Neural progenitor cell (in vitro differentiated cells): ENCODE data around the gene RCVRN. TPM values are rescaled to one million over a fixed set of nuclear protein-coding genes. Genes with fewer than 3 reads are reported as not detected.

ENCODE experiments used
- DNase-seq: peaks from one replicate; pipeline ENCODE4 v3.0.0-alpha.2; 2016; ENCODE audit warnings: low spot score
- H2AFZ ChIP-seq: fragments of 200-600 bp; sonication (generic); replicated peaks from 2 replicates; pipeline ENCODE4 v1.6.1; 2016; ENCODE audit warnings: antibody characterized with exemption
- H3F3A ChIP-seq: fragments of 200-600 bp; sonication (generic); 2 replicates; pipeline ENCODE4 v1.6.1; 2016; ENCODE audit warnings: antibody characterized with exemption, low read depth
- H3K27ac ChIP-seq: fragments of 200-600 bp; sonication (generic); 2 replicates; pipeline ENCODE4 v1.5.1; 2016; ENCODE audit warnings: mild to moderate bottlenecking
- H3K27me3 ChIP-seq: fragments of 200-600 bp; sonication (generic); 2 replicates; pipeline ENCODE4 v1.6.1; 2016; ENCODE audit warnings: mild to moderate bottlenecking, moderate library complexity
- H3K36me3 ChIP-seq: fragments of 200-600 bp; sonication (generic); 2 replicates; pipeline ENCODE4 v1.5.1; 2016
- H3K4me1 ChIP-seq: fragments of 200-600 bp; sonication (generic); 2 replicates; pipeline ENCODE4 v1.6.1; 2016; ENCODE audit warnings: mixed run types
- H3K4me2 ChIP-seq: fragments of 200-600 bp; sonication (generic); 2 replicates; pipeline ENCODE4 v1.6.1; 2016
- H3K4me3 ChIP-seq: fragments of 200-600 bp; sonication (generic); 2 replicates; pipeline ENCODE4 v1.5.1; 2016
- H3K79me2 ChIP-seq: fragments of 200-600 bp; sonication (generic); 2 replicates; pipeline ENCODE4 v1.6.1; 2016; ENCODE audit warnings: low read depth
- H3K9ac ChIP-seq: fragments of 200-600 bp; sonication (generic); 2 replicates; pipeline ENCODE4 v1.6.1; 2016
- H3K9me3 ChIP-seq: fragments of 200-600 bp; sonication (generic); 2 replicates; pipeline ENCODE4 v1.5.1; 2016; ENCODE audit warnings: low read depth
- H4K20me1 ChIP-seq: fragments of 200-600 bp; sonication (generic); 2 replicates; pipeline ENCODE4 v1.6.1; 2016; ENCODE audit warnings: low read depth
- H3K27ac Mint-ChIP-seq: 3 replicates; pipeline ENCODE4 v1.8.0; 2021; ENCODE audit warnings: mixed read lengths
- H3K27me3 Mint-ChIP-seq: 2 replicates; pipeline ENCODE4 v1.8.0; 2022; ENCODE audit warnings: low read depth, mild to moderate bottlenecking, inconsistent platforms, moderate library complexity, mixed read lengths; ENCODE audit not compliant: insufficient read depth
- H3K36me3 Mint-ChIP-seq: 3 replicates; pipeline ENCODE4 v1.8.0; 2021; ENCODE audit warnings: mixed read lengths
- H3K4me1 Mint-ChIP-seq: 3 replicates; pipeline ENCODE4 v1.8.0; 2021; ENCODE audit warnings: mixed read lengths
- H3K4me3 Mint-ChIP-seq: 3 replicates; pipeline ENCODE4 v1.8.0; 2021; ENCODE audit warnings: mild to moderate bottlenecking, moderate library complexity, mixed read lengths
- H3K9me3 Mint-ChIP-seq: 3 replicates; pipeline ENCODE4 v1.8.0; 2020; ENCODE audit warnings: mixed read lengths
- EZH2 ChIP-seq: fragments of 200-600 bp; sonication (generic); IDR thresholded peaks from 2 replicates; pipeline ENCODE4 v1.6.1; 2017; ENCODE audit warnings: antibody characterized with exemption, mild to moderate bottlenecking, moderate library complexity
- EZH2phosphoT487 ChIP-seq: fragments of 200-600 bp; sonication (generic); IDR thresholded peaks from 2 replicates; pipeline ENCODE4 v1.6.1; 2017; ENCODE audit warnings: antibody characterized with exemption
- total RNA-seq: library from RNA; depleted of rRNA; stranded (reverse); fragments of >200 nt; gene quantifications from 2 replicates; pipeline ENCODE4 v1.2.3, GENCODE V29; 2015; ENCODE audit warnings: low replicate concordance
- TF ChIP-seq, protein P1 (sequence below): fragments of 200-600 bp; sonication (generic); IDR thresholded peaks from 2 replicates; pipeline ENCODE4 v1.5.1; 2017; ENCODE audit warnings: antibody characterized with exemption, mild to moderate bottlenecking

RCVRN gene
- total RNA-seq, 1 donor from 2014 or later, result not detected

DNA sequence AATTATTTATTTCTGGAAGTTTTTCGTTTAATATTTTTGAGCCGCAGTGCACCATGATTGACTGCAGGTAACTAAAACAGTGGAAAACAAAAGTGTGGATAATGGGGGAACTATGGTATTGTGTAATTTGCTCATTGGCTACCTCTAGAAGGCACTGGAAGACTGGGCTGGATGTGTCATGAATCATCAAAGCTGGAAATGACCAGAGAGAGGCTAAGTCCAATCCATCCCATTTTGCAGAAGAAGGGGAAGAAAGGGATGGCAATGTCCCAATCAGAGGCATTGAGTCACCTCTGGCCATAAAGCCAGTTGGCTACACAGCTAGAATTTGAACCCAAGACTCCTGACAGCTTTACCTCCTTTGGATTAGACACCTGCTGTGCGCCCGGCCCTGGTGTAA is 50.0 kb downstream of the RCVRN start:
- H4K20me1 ChIP-seq, result no peaks in the 10 kb centered on the region
- H3K36me3 Mint-ChIP-seq, result no peaks in the 10 kb centered on the region
- H3K27ac ChIP-seq, result no peak overlapping the region
- no peaks in the 10 kb centered on the region for H3K27me3 ChIP-seq
- H3K4me1 Mint-ChIP-seq, result no peaks in the 10 kb centered on the region
- TF ChIP-seq, protein P1, sequence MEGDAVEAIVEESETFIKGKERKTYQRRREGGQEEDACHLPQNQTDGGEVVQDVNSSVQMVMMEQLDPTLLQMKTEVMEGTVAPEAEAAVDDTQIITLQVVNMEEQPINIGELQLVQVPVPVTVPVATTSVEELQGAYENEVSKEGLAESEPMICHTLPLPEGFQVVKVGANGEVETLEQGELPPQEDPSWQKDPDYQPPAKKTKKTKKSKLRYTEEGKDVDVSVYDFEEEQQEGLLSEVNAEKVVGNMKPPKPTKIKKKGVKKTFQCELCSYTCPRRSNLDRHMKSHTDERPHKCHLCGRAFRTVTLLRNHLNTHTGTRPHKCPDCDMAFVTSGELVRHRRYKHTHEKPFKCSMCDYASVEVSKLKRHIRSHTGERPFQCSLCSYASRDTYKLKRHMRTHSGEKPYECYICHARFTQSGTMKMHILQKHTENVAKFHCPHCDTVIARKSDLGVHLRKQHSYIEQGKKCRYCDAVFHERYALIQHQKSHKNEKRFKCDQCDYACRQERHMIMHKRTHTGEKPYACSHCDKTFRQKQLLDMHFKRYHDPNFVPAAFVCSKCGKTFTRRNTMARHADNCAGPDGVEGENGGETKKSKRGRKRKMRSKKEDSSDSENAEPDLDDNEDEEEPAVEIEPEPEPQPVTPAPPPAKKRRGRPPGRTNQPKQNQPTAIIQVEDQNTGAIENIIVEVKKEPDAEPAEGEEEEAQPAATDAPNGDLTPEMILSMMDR, result no peak
- TF ChIP-seq EZH2, result no peak
- DNase-seq, result no peak
- H3K4me3 Mint-ChIP-seq, result no peak overlapping the region
- no peaks in the 10 kb centered on the region for H3K79me2 ChIP-seq
- H3K27me3 Mint-ChIP-seq, result peaks cover 4% of the 10 kb centered on the region
- no peaks in the 10 kb centered on the region for H3K9me3 ChIP-seq
- H3K36me3 ChIP-seq, result no peaks in the 10 kb centered on the region
- no peaks in the 10 kb centered on the region for H3K4me1 ChIP-seq
- H3K4me3 ChIP-seq, result no peak overlapping the region
- no peak overlapping the region for H2AFZ ChIP-seq
- no peaks in the 10 kb centered on the region for H3F3A ChIP-seq
- peaks cover 10% of the 10 kb centered on the region for H3K9me3 Mint-ChIP-seq
- no peak overlapping the region for H3K27ac Mint-ChIP-seq
- H3K9ac ChIP-seq, result no peak overlapping the region
- no peak overlapping the region for H3K4me2 ChIP-seq

DNA sequence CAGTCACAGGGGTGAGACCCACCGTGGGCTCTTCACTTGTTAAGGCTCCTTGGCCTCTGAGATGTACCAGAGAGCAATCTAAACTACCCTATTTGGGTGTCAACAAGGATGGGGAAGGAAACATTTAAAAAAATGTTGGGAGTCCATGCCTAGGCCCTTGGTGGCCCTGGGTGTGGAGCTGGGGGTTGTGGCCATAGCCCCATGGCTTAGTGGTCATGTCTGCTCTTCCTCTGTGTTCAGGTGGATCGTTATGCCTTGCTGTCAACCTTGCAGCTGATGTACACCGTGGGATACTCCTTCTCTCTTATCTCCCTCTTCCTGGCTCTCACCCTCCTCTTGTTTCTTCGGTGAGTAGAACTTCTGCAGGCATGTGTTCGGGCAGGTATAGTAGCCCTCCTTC is 50.8 kb downstream of the RCVRN start:
- H3K4me3 ChIP-seq, result no peak overlapping the region
- DNase-seq, result no peak
- H4K20me1 ChIP-seq, result no peaks in the 10 kb centered on the region
- no peak overlapping the region for H2AFZ ChIP-seq
- no peak overlapping the region for H3K9ac ChIP-seq
- H3K27me3 ChIP-seq, result no peaks in the 10 kb centered on the region
- H3K79me2 ChIP-seq, result no peaks in the 10 kb centered on the region
- H3K4me1 ChIP-seq, result no peaks in the 10 kb centered on the region
- Mint-ChIP-seq H3K9me3 (peaks cover 10% of the 10 kb centered on the region), H3K27ac (no peak overlapping the region), H3K4me3 (no peak overlapping the region), H3K4me1 (no peaks in the 10 kb centered on the region), H3K36me3 (no peaks in the 10 kb centered on the region), H3K27me3 (peaks cover 4% of the 10 kb centered on the region)
- H3F3A ChIP-seq, result no peaks in the 10 kb centered on the region
- H3K9me3 ChIP-seq, result no peaks in the 10 kb centered on the region
- H3K36me3 ChIP-seq, result no peaks in the 10 kb centered on the region
- H3K27ac ChIP-seq, result no peak overlapping the region
- no peak overlapping the region for H3K4me2 ChIP-seq
- TF ChIP-seq EZH2, result no peak
- TF ChIP-seq EZH2phosphoT487, result no peak

DNA sequence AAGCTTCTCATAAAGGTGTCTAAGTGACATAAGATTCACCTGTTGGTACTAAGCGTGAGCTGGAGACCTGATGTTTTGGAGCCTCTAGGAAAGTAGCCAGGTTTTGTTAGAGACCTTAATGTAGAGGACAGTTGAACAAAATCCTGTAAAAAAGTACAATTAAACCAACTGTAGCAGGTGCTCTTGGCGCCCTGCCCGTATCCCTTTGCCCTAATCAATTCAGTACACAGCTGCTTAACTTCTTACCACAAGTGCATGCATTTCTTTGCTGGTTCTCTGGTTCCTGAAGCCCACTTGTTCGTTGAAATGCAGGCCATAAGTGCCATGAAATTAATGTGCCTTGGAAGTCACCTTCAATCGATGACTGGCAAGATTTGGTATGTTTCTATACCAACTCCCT is 54.9 kb downstream of the RCVRN start:
- Mint-ChIP-seq H3K36me3 (no peaks in the 10 kb centered on the region), H3K9me3 (peaks cover 8% of the 10 kb centered on the region), H3K27ac (no peak overlapping the region), H3K4me1 (no peaks in the 10 kb centered on the region), H3K4me3 (no peak overlapping the region), H3K27me3 (peaks cover 4% of the 10 kb centered on the region)
- H3F3A ChIP-seq, result no peaks in the 10 kb centered on the region
- H2AFZ ChIP-seq, result no peak overlapping the region
- H3K36me3 ChIP-seq, result no peaks in the 10 kb centered on the region
- no peaks in the 10 kb centered on the region for H3K9me3 ChIP-seq
- TF ChIP-seq EZH2phosphoT487 (no peak), EZH2 (no peak)
- TF ChIP-seq, protein P1, result no peak
- H3K4me1 ChIP-seq, result no peaks in the 10 kb centered on the region
- no peaks in the 10 kb centered on the region for H3K27me3 ChIP-seq
- H3K79me2 ChIP-seq, result no peaks in the 10 kb centered on the region
- no peak overlapping the region for H3K9ac ChIP-seq
- no peak overlapping the region for H3K27ac ChIP-seq
- H4K20me1 ChIP-seq, result no peaks in the 10 kb centered on the region
- DNase-seq, result no peak
- no peak overlapping the region for H3K4me3 ChIP-seq
- no peak overlapping the region for H3K4me2 ChIP-seq

Other genes starting within 250 kb of the RCVRN start
- not detected in 2 replicates for gene DHRS7C, start 113.7 kb downstream of the RCVRN start, total RNA-seq
- not detected in 2 replicates for gene GSG1L2, start 83.2 kb downstream of the RCVRN start, total RNA-seq
- gene GLP2R, start 79.3 kb downstream of the RCVRN start, total RNA-seq, result not detected in 2 replicates